HG03108 (cell line): ENCODE data around the gene RPTN.

ENCODE experiments used
- ATAC-seq: cut with Tn5 transposase; IDR thresholded peaks from one replicate; pipeline ENCODE4 v1.9.1; 2021; ENCODE audit warnings: moderate library complexity; ENCODE audit not compliant: unreplicated experiment

The RPTN gene

GRCh38 chr1:152112101-152112884 is 46.7 kb downstream of the RPTN start:
- no peak for ATAC-seq

- ATAC-seq, result no peak
Observed at GRCh38 chr1:152111515-152111968, 47.5 kb downstream of the RPTN start.

GRCh38 chr1:152110860-152111514 is 48.0 kb downstream of the RPTN start:
- no peak for ATAC-seq

- ATAC-seq, result no peak
Observed at GRCh38 chr1:152110365-152110859, 48.6 kb downstream of the RPTN start.

- ATAC-seq, result no peak
Observed at GRCh38 chr1:152109998-152110294, 49.1 kb downstream of the RPTN start.

- ATAC-seq, result no peak
Observed at GRCh38 chr1:152109231-152109997, 49.6 kb downstream of the RPTN start.

DNA sequence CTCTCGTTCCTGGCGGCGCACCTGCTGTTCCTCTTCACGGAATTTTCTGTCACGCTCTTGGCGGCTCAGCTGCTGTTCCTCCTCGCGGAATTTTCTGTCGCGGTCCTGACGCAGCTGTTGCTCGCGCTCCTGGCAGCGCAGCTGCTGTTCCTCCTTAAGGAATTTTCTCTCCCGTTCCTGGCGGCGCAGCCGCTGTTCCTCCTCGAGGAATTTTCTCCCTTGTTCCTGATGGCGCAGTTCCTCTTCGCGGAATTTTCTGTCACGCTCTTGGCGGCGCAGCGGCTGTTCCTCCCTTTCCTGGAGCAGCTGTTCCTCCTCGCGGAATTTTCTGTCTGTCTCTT is 50.2 kb downstream of the RPTN start:
- no peak for ATAC-seq

- no peak for ATAC-seq
Observed at GRCh38 chr1:152107984-152108881, 50.8 kb downstream of the RPTN start.

GRCh38 chr1:152107031-152107983 is 51.7 kb downstream of the RPTN start:
- no peak for ATAC-seq

DNA sequence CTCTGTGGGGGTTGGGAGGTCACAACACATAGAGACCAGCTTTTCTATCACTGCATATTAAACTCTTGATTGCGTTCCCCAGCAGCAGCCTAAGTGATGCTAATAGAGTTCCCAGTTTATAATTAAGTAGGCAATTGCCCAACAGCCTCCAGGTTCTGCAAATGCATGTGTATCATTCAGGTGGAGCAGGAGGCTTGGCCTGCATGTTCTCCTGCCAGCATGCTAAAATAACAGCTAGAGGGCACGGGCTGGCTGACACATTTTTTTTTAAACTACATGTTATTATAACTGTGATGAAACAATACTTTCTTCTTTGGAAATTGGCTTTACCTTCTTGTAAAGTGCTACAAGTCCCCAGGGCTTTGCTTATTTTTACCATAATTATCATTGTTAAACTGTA is 54.2 kb downstream of the RPTN start:
- no peak for ATAC-seq
